HCT116 (cell line): ENCODE measurements around the gene SERINC3.

Experiments used
- CBX3 ChIP-seq: IDR thresholded peaks from 2 replicates; pipeline ENCODE4 v1.6.1; 2012; ENCODE audit warnings: low read depth
- CEBPB ChIP-seq: IDR thresholded peaks from 2 replicates; pipeline ENCODE4 v1.6.1; 2012; ENCODE audit warnings: low read depth
- EGR1 ChIP-seq: IDR thresholded peaks from 2 replicates; pipeline ENCODE4 v1.6.1; 2012; ENCODE audit warnings: low read depth
- POLR2A ChIP-seq: IDR thresholded peaks from 2 replicates; pipeline ENCODE4 v1.7.0; 2011; ENCODE audit warnings: borderline replicate concordance; ENCODE audit not compliant: insufficient read depth, insufficient read length; ENCODE audit errors: extremely low read depth
- RAD21 ChIP-seq: IDR thresholded peaks from 2 replicates; pipeline ENCODE4 v1.6.1; 2012; ENCODE audit warnings: low read depth, mild to moderate bottlenecking
- TF ChIP-seq, protein P1 (sequence below), 3 experiments: fragments of 200-600 bp in 1 of 3; sonication (generic) in 1 of 3; IDR thresholded peaks in 2 of 3; conservative IDR thresholded peaks in 1 of 3; 2 replicates each; pipeline ENCODE4 v1.5.1; 2012 to 2017; ENCODE audit warnings: low read depth in 2 of 3, low read length in 2 of 3, antibody characterized with exemption in 1 of 3, borderline replicate concordance in 1 of 3, control low read depth in 1 of 3, mild to moderate bottlenecking in 1 of 3, mixed read lengths in 1 of 3, mixed run types in 1 of 3, moderate library complexity in 1 of 3; ENCODE audit not compliant: insufficient read depth in 1 of 3

DNA sequence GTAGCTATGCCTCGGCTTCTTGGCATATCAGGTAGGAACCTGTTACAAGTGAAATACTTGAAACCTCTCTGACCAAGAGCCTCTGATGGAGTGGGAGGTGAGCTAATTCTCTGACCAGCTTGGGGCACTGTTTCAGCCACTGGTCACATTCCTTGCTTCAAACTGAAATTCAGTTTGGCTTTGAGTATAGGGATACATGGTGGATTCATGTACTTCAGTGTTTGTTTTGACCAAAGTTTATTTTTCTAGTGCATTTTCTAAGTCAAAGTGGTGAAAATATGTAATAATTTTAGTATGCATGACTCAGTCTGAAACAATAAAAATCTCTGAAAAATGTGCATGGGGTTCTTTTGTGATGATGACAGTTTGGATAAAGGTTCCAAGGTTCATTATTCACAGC, 27.6 kb downstream of the SERINC3 start:
- TF ChIP-seq EGR1 (no peak), CBX3 (no peak), RAD21 (no peak), CEBPB (no peak), POLR2A (no peak)
- TF ChIP-seq, protein P1, sequence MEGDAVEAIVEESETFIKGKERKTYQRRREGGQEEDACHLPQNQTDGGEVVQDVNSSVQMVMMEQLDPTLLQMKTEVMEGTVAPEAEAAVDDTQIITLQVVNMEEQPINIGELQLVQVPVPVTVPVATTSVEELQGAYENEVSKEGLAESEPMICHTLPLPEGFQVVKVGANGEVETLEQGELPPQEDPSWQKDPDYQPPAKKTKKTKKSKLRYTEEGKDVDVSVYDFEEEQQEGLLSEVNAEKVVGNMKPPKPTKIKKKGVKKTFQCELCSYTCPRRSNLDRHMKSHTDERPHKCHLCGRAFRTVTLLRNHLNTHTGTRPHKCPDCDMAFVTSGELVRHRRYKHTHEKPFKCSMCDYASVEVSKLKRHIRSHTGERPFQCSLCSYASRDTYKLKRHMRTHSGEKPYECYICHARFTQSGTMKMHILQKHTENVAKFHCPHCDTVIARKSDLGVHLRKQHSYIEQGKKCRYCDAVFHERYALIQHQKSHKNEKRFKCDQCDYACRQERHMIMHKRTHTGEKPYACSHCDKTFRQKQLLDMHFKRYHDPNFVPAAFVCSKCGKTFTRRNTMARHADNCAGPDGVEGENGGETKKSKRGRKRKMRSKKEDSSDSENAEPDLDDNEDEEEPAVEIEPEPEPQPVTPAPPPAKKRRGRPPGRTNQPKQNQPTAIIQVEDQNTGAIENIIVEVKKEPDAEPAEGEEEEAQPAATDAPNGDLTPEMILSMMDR (IDR thresholded peaks at IDR 0.05 in 2 of 3, conservative IDR thresholded peaks at IDR 0.05 in 1 of 3; ENCODE audit: borderline replicate concordance in 1 of 3, insufficient read depth in 1 of 3, low read depth in 2 of 3, low read length in 2 of 3), result no peak
